ENCODE data around the gene SHH.

SHH gene

DNA sequence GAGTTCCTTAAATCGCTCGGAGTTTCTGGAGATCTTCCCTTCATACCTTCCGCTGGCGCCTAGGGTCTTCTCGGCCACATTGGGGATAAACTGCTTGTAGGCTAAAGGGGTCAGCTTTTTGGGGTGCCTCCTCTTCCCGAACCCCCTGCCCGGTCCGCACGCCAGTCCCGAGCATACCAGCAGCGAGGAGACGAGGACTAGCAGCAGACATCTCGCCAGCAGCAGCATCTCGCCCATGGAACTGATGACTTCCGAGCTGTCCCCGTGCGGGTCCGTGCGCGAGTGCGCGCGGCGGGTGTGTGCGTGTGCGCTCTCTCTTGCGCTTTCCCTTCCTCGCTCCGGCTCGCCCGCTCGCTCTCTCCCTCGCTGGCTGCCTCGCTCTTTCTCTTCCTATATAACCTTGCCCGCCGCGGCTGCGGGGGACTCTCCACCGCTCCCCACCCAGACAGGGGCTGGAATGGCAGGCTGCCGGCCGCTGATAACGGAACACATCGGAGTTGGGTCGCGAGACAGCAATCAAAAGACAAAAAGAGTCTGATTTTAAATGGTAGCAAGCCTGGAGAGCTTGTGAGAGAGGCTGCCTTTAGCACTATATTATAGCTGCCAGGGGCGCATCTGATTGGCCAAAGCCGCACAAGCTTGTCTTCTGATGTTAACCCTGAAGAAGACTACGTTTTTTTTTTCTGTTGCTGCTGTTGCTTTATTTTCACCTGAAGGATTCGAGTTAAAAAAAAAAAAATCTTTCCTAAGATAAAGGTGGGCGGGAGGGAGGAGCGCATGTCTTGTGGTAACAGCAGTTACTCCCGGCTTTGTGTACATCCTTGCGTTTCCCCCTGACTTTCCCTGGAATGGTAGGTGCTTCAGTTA is at the start of gene SHH:
TSS of gene SHH (minus strand) at position 569 of the 867 bp plus-strand sequence. CDS start at position 228, 341 bp downstream.
- no peak for DNase-seq (ENCODE audit: low read depth)

GRCh38 chr7:155861480-155861868 is 49.2 kb upstream of the SHH start:
- no peak for DNase-seq (ENCODE audit: low read depth)

DNA sequence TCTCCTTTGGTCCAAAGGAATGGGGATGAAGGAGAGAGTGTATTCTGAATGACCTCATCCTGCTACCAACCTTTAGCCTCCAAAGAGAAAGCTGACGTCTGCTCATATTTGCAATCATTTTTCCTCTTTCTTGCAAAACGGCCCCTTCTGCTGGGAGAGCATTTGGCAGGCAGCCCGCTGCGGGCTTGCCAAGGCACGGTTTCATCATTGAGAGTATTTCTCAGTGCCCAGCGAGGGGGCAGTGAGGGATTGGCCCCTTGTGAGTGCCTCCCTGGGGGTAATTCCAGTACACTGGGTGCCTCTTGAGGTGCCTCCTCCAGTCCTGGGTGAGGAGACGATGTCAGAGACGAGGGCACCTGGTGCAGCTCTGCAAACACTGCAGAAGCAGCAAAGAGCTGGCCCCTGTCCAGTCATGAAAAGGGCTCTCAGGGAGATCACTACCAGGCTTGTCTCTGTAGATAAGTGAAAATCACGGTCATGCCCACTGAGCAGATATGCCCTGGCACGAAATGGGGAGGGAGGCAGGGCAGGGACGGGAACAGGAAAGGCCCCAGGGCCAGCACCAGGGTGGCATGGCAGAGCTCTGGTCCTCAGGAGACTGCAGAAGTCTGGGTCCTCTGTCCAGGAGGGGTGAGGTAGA is 48.7 kb upstream of the SHH start:
- no peak for DNase-seq (ENCODE audit: low read depth)

DNA sequence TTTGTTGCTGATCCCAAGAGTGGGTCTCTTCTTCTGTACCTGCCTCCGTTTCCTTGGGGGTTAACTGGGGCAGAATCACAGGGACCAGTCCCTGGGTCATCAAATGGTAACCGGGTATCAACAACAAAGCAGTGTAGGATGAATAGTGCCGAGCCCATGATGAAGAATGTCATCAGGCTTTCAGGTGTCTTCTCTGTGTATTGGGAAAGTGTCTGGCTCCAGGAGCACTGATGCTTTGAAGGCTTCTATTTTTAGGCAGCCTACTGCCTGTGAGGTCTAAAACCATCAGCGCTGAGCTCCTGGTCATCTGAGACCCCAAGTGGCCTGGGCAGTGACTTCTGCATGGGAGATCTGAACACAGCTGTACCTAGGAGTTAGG is 48.2 kb upstream of the SHH start:
- DNase-seq (ENCODE audit: low read depth): no peak

GRCh38 chr7:155858521-155859061 is 46.3 kb upstream of the SHH start:
- no peak for DNase-seq (ENCODE audit: low read depth)

DNA sequence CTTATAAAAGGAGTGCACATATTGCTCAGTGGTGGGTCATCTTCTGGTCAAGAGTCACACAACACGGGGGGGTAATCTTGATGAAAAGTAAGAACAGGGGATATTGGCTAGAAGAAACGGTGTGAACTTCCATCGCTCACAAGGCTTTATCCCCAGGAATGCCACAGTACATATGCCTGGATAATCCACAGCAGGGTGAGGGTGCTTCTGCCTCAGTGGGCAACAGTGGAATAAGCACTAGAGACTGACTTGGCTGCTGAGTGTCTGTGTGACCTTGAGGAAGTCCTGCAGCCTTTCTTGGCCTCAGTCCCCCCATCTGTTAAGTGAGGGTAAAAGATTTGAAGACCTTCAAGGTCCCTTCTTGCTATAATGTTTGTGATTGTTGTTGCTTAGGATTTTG is 44.9 kb upstream of the SHH start:
- DNase-seq (ENCODE audit: low read depth): no peak

DNA sequence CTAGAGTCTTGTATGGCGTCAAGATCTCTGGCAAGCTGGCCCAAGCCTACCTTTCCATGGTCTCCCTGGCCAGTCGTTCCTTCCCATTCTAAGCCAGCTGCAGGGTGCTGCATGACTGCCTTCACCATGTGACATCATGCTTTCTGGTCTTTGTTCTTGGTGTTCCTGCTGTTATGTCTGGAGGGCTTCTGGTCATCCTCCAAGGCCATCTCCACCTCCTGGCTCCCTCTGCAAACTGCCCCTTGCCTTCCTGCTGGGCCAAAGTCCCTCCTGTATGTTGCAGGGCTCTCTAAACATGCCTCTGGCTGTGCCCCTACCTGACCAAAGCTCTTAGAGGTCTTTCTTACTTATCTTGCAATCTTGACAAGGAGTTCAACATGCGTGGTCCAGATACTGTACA is 44.4 kb upstream of the SHH start:
- DNase-seq (ENCODE audit: low read depth): no peak

DNA sequence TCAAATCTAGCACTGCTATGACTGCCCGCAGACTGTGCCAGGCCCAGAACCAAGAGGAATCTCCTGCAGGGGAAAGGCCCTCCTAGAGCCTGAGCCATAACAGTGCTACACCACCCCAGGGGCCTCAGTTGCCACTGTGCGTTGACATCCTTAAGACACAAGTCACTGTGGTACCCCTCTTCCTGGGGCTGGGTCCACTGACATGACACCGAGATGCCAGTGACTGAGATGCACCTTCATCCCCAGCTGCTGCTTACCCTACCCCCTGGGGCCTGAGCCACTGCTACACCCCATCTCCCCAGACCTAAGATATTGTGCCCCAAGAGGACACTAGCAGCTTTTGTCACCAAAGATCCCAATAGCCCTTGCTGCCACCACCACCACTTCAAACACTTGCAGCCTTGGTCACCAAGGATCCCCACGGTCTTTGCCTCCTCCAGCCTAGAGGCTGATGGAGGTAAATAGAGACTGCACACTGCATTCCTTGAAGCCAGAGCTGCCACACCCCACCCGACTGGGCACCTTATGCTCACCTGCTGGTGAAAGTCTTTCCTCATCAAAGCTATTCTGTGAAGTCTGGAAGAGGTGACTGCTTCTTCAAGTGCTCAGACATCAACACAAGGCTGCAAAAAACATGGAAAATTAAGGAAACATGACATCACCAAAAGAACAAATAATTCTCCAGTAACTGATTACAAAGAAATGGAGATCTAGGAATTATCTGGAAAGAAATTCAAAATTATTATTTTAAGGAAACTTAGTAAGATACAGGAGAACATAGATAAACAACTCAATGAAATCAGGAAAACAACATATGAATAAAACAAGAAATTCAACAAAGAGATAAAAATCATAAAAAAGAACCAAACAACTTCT is 40.4 kb upstream of the SHH start:
- no peak for DNase-seq (ENCODE audit: low read depth)

GRCh38 chr7:155851892-155852291 is 39.6 kb upstream of the SHH start:
- no peak for DNase-seq (ENCODE audit: low read depth)

GRCh38 chr7:155850766-155851678 is 38.8 kb upstream of the SHH start:
- no peak for DNase-seq (ENCODE audit: low read depth)

DNA sequence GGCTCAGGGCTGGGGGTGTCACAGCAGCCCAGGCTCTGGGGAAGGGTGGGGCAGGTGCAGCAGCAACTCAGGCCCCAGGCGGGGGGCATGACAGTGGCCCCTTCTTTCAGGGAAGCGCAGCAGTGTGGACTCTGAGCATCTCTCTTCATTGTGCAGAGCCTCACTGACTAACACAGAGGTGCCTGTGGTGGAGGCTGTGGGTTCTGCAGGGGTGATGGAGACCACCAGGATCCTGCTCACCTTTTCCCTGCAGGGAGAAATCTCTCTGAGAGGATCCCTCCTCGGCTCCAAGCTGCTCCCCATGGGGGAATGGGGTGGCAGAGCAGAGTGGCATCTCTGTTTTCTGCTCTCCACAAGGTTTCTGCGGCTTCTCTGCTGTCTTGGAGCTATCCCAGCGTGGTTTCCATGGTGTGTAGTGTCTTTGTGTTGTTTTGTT is 37.8 kb upstream of the SHH start:
- no peak for DNase-seq (ENCODE audit: low read depth)

GRCh38 chr7:155848691-155849669 is 36.7 kb upstream of the SHH start:
- DNase-seq (ENCODE audit: low read depth): no peak

GRCh38 chr7:155847821-155848435 is 35.7 kb upstream of the SHH start:
- DNase-seq (ENCODE audit: low read depth): no peak

DNA sequence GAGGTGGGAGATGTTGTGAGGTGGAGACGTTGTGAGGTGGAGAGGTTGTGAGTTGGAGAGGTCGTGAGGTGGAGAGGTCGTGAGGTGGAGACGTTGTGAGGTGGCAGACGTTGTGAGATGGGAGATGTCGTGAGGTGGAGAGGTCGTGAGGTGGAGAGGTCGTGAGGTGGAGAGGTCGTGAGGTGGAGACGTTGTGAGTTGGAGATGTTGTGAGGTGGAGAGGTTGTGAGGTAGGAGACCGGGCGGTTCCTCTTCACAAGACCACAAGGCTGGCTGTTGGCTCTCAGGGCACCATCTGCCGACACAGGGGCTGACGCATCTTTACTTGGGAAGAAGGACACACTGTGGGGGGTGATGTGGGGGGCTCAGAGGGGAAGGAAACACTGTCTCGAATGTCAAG is 34.7 kb upstream of the SHH start:
- DNase-seq (ENCODE audit: low read depth): no peak

- DNase-seq (ENCODE audit: low read depth): no peak
Observed at GRCh38 chr7:155846156-155846555, 33.9 kb upstream of the SHH start.

DNA sequence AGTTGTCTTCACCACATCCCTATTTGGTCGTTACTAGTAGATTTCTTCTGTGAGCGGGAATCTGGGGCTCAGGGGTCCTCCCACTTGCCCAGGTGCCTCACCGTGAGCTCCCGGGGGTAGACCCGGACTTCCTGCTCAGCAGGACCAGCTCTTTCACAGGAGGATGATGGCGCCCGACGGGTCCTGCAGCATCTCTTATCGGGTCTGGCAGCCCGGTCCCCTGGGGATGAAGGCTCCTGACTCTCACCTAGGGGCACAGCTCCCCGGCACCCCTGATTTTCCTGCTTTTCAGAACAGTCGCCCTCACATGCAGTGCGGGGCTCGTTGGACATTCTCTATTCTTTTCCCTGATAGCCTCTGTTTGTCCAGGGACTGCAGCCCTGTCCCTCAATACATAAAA is 33.0 kb upstream of the SHH start:
- DNase-seq (ENCODE audit: low read depth): no peak

GRCh38 chr7:155844526-155844925 is 32.3 kb upstream of the SHH start:
- DNase-seq (ENCODE audit: low read depth): no peak

- no peak for DNase-seq (ENCODE audit: low read depth)
Observed at GRCh38 chr7:155844019-155844453, 31.8 kb upstream of the SHH start.

DNA sequence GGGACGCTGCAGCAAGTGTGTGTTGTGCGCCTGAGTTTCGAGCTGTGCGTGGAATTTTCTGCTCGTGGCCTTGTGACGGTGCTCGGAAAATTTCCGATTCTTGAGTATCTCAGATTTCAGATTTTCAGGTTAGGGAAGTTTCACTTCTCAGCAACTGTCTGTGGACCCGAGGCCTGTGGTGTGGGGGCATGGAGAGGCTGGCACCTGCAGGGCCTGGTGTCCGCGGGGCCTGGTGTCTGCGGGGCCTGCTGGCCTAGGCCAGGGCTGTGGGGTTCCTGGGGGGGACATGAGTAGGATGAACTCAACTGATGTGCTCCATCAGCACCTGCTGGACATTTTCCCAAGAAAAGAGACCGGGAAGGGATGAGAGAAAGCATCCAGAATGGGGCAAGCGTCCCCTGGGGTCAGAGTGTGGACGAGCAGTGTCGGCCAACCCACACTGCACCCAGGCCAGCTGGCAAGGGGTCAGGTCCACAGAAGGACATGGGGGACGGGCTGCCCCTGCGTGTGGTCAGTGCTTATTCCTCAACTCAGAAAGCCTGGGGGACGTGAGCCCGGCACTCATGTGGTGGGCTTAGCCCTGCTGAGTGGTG is 31.3 kb upstream of the SHH start:
- DNase-seq (ENCODE audit: low read depth): no peak

Data from GM04503 (cell line).